Neural progenitor cell (in vitro differentiated cells): ENCODE measurements around the gene RIBC2. TPM values are rescaled to one million over a fixed set of nuclear protein-coding genes. Genes with fewer than 3 reads are reported as not detected.
A peak's percentile ranks its signal among the peaks of the same experiment; 100 is the strongest.

Experiments
- DNase-seq: peaks from one replicate; pipeline ENCODE4 v3.0.0-alpha.2; 2016; ENCODE audit warnings: low spot score
- H2AFZ ChIP-seq: fragments of 200-600 bp; sonication (generic); replicated peaks from 2 replicates; pipeline ENCODE4 v1.6.1; 2016; ENCODE audit warnings: antibody characterized with exemption
- H3F3A ChIP-seq: fragments of 200-600 bp; sonication (generic); 2 replicates; pipeline ENCODE4 v1.6.1; 2016; ENCODE audit warnings: antibody characterized with exemption, low read depth
- H3K27ac ChIP-seq: fragments of 200-600 bp; sonication (generic); 2 replicates; pipeline ENCODE4 v1.5.1; 2016; ENCODE audit warnings: mild to moderate bottlenecking
- H3K27me3 ChIP-seq: fragments of 200-600 bp; sonication (generic); 2 replicates; pipeline ENCODE4 v1.6.1; 2016; ENCODE audit warnings: mild to moderate bottlenecking, moderate library complexity
- H3K36me3 ChIP-seq: fragments of 200-600 bp; sonication (generic); 2 replicates; pipeline ENCODE4 v1.5.1; 2016
- H3K4me1 ChIP-seq: fragments of 200-600 bp; sonication (generic); 2 replicates; pipeline ENCODE4 v1.6.1; 2016; ENCODE audit warnings: mixed run types
- H3K4me2 ChIP-seq: fragments of 200-600 bp; sonication (generic); 2 replicates; pipeline ENCODE4 v1.6.1; 2016
- H3K4me3 ChIP-seq: fragments of 200-600 bp; sonication (generic); 2 replicates; pipeline ENCODE4 v1.5.1; 2016
- H3K79me2 ChIP-seq: fragments of 200-600 bp; sonication (generic); 2 replicates; pipeline ENCODE4 v1.6.1; 2016; ENCODE audit warnings: low read depth
- H3K9ac ChIP-seq: fragments of 200-600 bp; sonication (generic); 2 replicates; pipeline ENCODE4 v1.6.1; 2016
- H3K9me3 ChIP-seq: fragments of 200-600 bp; sonication (generic); 2 replicates; pipeline ENCODE4 v1.5.1; 2016; ENCODE audit warnings: low read depth
- H4K20me1 ChIP-seq: fragments of 200-600 bp; sonication (generic); 2 replicates; pipeline ENCODE4 v1.6.1; 2016; ENCODE audit warnings: low read depth
- H3K27ac Mint-ChIP-seq: 3 replicates; pipeline ENCODE4 v1.8.0; 2021; ENCODE audit warnings: mixed read lengths
- H3K27me3 Mint-ChIP-seq: 2 replicates; pipeline ENCODE4 v1.8.0; 2022; ENCODE audit warnings: low read depth, mild to moderate bottlenecking, inconsistent platforms, moderate library complexity, mixed read lengths; ENCODE audit not compliant: insufficient read depth
- H3K36me3 Mint-ChIP-seq: 3 replicates; pipeline ENCODE4 v1.8.0; 2021; ENCODE audit warnings: mixed read lengths
- H3K4me1 Mint-ChIP-seq: 3 replicates; pipeline ENCODE4 v1.8.0; 2021; ENCODE audit warnings: mixed read lengths
- H3K4me3 Mint-ChIP-seq: 3 replicates; pipeline ENCODE4 v1.8.0; 2021; ENCODE audit warnings: mild to moderate bottlenecking, moderate library complexity, mixed read lengths
- H3K9me3 Mint-ChIP-seq: 3 replicates; pipeline ENCODE4 v1.8.0; 2020; ENCODE audit warnings: mixed read lengths
- EZH2 ChIP-seq: fragments of 200-600 bp; sonication (generic); IDR thresholded peaks from 2 replicates; pipeline ENCODE4 v1.6.1; 2017; ENCODE audit warnings: antibody characterized with exemption, mild to moderate bottlenecking, moderate library complexity
- EZH2phosphoT487 ChIP-seq: fragments of 200-600 bp; sonication (generic); IDR thresholded peaks from 2 replicates; pipeline ENCODE4 v1.6.1; 2017; ENCODE audit warnings: antibody characterized with exemption
- total RNA-seq: library from RNA; depleted of rRNA; stranded (reverse); fragments of >200 nt; gene quantifications from 2 replicates; pipeline ENCODE4 v1.2.3, GENCODE V29; 2015; ENCODE audit warnings: low replicate concordance
- TF ChIP-seq, protein P1 (sequence below): fragments of 200-600 bp; sonication (generic); IDR thresholded peaks from 2 replicates; pipeline ENCODE4 v1.5.1; 2017; ENCODE audit warnings: antibody characterized with exemption, mild to moderate bottlenecking

The RIBC2 gene
- total RNA-seq, 1 donor from 2014 or later: 2.0 TPM

DNA sequence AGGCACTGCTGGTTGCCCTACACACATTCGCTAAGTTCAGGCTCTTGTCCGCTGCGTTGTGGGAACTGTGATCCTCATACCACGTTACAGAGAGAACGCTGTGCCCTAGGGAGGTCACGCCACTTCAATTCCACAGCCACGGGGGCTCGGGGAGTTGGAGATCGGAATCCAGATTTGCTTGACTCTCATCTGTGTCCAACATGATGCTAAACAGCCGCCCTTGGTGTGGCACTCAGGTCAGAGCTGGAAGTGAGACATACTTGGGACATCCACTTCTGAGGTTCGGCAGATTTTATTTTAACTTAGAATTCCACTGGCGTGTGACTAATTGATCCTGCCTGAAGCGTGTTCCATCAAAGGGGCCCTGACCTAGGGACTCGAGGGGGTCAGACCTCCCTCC lies 41.7 kb downstream of the RIBC2 start:
- Mint-ChIP-seq H3K9me3 (no peaks in the 10 kb centered on the region), H3K27me3 (peaks cover 23% of the 10 kb centered on the region), H3K4me3 (no peak overlapping the region), H3K4me1 (peaks cover 12% of the 10 kb centered on the region), H3K27ac (peak overlapping the region; percentile 65), H3K36me3 (no peaks in the 10 kb centered on the region)
- no peaks in the 10 kb centered on the region for H3K27me3 ChIP-seq
- H3K9ac ChIP-seq: no peak overlapping the region
- no peak overlapping the region for H2AFZ ChIP-seq
- no peaks in the 10 kb centered on the region for H3K4me1 ChIP-seq
- no peak overlapping the region for H3K27ac ChIP-seq
- no peak for TF ChIP-seq EZH2phosphoT487
- TF ChIP-seq EZH2: no peak
- TF ChIP-seq, protein P1, sequence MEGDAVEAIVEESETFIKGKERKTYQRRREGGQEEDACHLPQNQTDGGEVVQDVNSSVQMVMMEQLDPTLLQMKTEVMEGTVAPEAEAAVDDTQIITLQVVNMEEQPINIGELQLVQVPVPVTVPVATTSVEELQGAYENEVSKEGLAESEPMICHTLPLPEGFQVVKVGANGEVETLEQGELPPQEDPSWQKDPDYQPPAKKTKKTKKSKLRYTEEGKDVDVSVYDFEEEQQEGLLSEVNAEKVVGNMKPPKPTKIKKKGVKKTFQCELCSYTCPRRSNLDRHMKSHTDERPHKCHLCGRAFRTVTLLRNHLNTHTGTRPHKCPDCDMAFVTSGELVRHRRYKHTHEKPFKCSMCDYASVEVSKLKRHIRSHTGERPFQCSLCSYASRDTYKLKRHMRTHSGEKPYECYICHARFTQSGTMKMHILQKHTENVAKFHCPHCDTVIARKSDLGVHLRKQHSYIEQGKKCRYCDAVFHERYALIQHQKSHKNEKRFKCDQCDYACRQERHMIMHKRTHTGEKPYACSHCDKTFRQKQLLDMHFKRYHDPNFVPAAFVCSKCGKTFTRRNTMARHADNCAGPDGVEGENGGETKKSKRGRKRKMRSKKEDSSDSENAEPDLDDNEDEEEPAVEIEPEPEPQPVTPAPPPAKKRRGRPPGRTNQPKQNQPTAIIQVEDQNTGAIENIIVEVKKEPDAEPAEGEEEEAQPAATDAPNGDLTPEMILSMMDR: no peak
- H3K79me2 ChIP-seq: no peaks in the 10 kb centered on the region
- no peak overlapping the region for H3K4me2 ChIP-seq
- no peaks in the 10 kb centered on the region for H3K9me3 ChIP-seq
- no peaks in the 10 kb centered on the region for H3F3A ChIP-seq
- no peak overlapping the region for H3K4me3 ChIP-seq
- no peaks in the 10 kb centered on the region for H3K36me3 ChIP-seq
- no peak for DNase-seq
- H4K20me1 ChIP-seq: no peaks in the 10 kb centered on the region

DNA sequence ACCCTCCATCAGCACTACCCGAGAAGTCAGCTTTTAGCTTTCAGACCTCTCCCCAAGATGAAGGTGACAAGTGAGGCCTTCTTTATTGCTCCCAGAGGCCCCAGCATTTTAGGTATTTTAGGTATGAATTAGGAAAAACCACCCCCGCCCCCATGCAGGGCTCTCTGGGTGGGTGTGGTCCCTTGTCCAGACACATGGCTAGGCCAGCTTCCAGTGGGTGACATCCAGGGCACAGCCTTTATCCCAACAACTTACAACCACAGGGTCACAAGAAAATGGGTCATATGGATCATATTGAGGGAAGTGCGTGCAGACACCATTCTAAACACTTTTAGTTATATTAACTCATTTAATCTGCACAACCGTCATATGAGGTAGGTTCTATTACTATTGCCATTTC lies 42.1 kb downstream of the RIBC2 start:
- Histone ChIP-seq H3K4me2 (no peak overlapping the region), H3K9ac (no peak overlapping the region), H3K27ac (no peak overlapping the region)

DNA sequence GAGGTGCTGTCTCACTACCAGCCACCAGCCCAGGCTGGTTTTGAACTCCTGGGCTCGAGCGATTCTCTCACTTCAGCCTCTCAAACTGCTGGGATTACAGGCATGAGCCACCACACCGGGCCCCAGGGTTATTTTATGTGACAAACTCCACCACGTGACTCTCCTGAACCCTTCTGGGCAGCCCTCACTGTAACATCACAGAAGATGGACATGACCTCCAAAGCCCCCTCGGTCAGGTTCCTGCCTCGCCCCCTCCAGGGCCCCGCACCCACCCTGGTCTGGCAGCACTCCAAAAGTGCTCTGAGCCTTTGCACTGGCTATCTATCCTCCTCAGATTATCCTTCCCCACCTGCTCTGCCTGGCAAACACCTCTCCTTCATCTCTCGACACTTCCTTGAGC lies 43.3 kb downstream of the RIBC2 start:
- Histone ChIP-seq H3K79me2 (no peaks in the 10 kb centered on the region), H3K9ac (no peak overlapping the region), H3K4me1 (no peaks in the 10 kb centered on the region), H3K9me3 (no peaks in the 10 kb centered on the region), H3K27me3 (no peaks in the 10 kb centered on the region), H3K27ac (no peak overlapping the region), H3K4me2 (no peak overlapping the region), H2AFZ (no peak overlapping the region), H3K4me3 (no peak overlapping the region), H3K36me3 (no peaks in the 10 kb centered on the region), H3F3A (no peaks in the 10 kb centered on the region), H4K20me1 (no peaks in the 10 kb centered on the region)
- Mint-ChIP-seq H3K27me3 (peaks cover 23% of the 10 kb centered on the region), H3K9me3 (no peaks in the 10 kb centered on the region), H3K4me1 (peaks cover 15% of the 10 kb centered on the region), H3K36me3 (no peaks in the 10 kb centered on the region), H3K4me3 (no peak overlapping the region), H3K27ac (peak overlapping the region; percentile 15)
- no peak for TF ChIP-seq EZH2phosphoT487
- TF ChIP-seq, protein P1: no peak
- no peak for TF ChIP-seq EZH2
- no peak for DNase-seq

More for the DNA sequence above, 42.1 kb downstream of the RIBC2 start:
- no peaks in the 10 kb centered on the region for H3K79me2 ChIP-seq
- no peak overlapping the region for H3K4me3 ChIP-seq
- no peaks in the 10 kb centered on the region for H3K36me3 ChIP-seq
- peaks cover 23% of the 10 kb centered on the region for H3K27me3 Mint-ChIP-seq
- no peaks in the 10 kb centered on the region for H4K20me1 ChIP-seq
- H3F3A ChIP-seq: no peaks in the 10 kb centered on the region
- no peak overlapping the region for H3K27ac Mint-ChIP-seq
- no peaks in the 10 kb centered on the region for H3K36me3 Mint-ChIP-seq
- no peak for TF ChIP-seq EZH2phosphoT487
- TF ChIP-seq, protein P1: no peak
- no peak for TF ChIP-seq EZH2
- no peaks in the 10 kb centered on the region for H3K9me3 Mint-ChIP-seq
- H3K4me1 ChIP-seq: no peaks in the 10 kb centered on the region
- no peaks in the 10 kb centered on the region for H3K9me3 ChIP-seq
- peaks cover 12% of the 10 kb centered on the region for H3K4me1 Mint-ChIP-seq
- no peaks in the 10 kb centered on the region for H3K27me3 ChIP-seq
- DNase-seq: no peak
- no peak overlapping the region for H3K4me3 Mint-ChIP-seq
- H2AFZ ChIP-seq: no peak overlapping the region

DNA sequence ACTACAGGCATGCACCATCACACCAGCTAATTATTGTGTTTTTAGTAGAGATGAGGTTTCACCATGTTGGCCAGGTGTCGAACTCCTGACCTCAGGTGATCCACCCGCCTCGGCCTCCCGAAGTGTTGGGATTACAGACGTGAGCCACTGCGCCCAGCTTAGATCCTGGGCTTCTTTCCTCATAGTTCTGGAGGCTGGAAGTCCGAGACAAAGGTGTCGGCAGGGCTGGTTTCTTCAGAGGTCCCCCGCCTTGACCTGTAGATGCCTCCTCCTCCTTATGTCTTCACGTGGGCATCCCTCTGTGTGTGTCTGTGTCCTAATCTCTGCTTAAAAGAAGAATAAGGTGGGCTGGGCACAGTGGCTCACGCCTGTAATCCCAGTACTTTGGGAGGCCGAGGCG lies 45.0 kb downstream of the RIBC2 start:
- no peaks in the 10 kb centered on the region for H3F3A ChIP-seq
- no peak overlapping the region for H2AFZ ChIP-seq
- H3K4me2 ChIP-seq: no peak overlapping the region
- Mint-ChIP-seq H3K4me3 (no peak overlapping the region), H3K4me1 (peaks cover 15% of the 10 kb centered on the region), H3K36me3 (no peaks in the 10 kb centered on the region), H3K9me3 (peaks cover 3% of the 10 kb centered on the region), H3K27ac (no peak overlapping the region), H3K27me3 (peaks cover 16% of the 10 kb centered on the region)
- H4K20me1 ChIP-seq: no peaks in the 10 kb centered on the region
- H3K9ac ChIP-seq: no peak overlapping the region
- TF ChIP-seq EZH2 (no peak), EZH2phosphoT487 (no peak)
- TF ChIP-seq, protein P1: no peak
- H3K4me1 ChIP-seq: no peaks in the 10 kb centered on the region
- no peak overlapping the region for H3K4me3 ChIP-seq
- H3K36me3 ChIP-seq: no peaks in the 10 kb centered on the region
- H3K79me2 ChIP-seq: no peaks in the 10 kb centered on the region
- no peak for DNase-seq
- H3K27ac ChIP-seq: no peak overlapping the region
- no peaks in the 10 kb centered on the region for H3K9me3 ChIP-seq
- H3K27me3 ChIP-seq: no peaks in the 10 kb centered on the region
